Measurements from ENCODE around the gene ATPAF2. TPM values are rescaled to one million over a fixed set of nuclear protein-coding genes. Genes with fewer than 3 reads are reported as not detected.

ATPAF2 gene
- 20.7 TPM for polyA plus RNA-seq (2012; ENCODE audit: insufficient read length, low read depth)

GRCh38 chr17:18038861-18039534, at the start of gene ATPAF2, which contains the start of gene GID4:
ATPAF2 (minus strand) TSS chr17:18039168; CDS start chr17:18039013, 155 bp downstream.
GID4 (plus strand) TSS chr17:18039408; CDS start chr17:18039465, 57 bp downstream.
- TF ChIP-seq TAF1 (IDR thresholded peaks at IDR 0.05; ENCODE audit: borderline replicate concordance, insufficient read depth, low read length) (no peak), POLR2AphosphoS5 (IDR thresholded peaks at IDR 0.05; ENCODE audit: low read depth, low read length) (peak; percentile 65; the same call in 1 of the 2 replicates), SIN3A (IDR thresholded peaks at IDR 0.05; ENCODE audit: borderline replicate concordance, insufficient read depth, low read length) (peak; percentile 58; the same call in 1 of the 2 replicates), REST (IDR thresholded peaks at IDR 0.05; ENCODE audit: insufficient read depth in 1 of 2, low read depth in 2 of 2, low read length in 2 of 2) (no peak), FOXP2 (optimal IDR thresholded peaks at IDR 0.05; ENCODE audit: borderline replicate concordance, extremely low read depth, extremely low read length, insufficient read depth) (peak; percentile 95)

- TF ChIP-seq TAF1 (IDR thresholded peaks at IDR 0.05; ENCODE audit: borderline replicate concordance, insufficient read depth, low read length): peak; percentile 98
- peak; percentile 90 for TF ChIP-seq FOXP2 (optimal IDR thresholded peaks at IDR 0.05; ENCODE audit: borderline replicate concordance, extremely low read depth, extremely low read length, insufficient read depth)
- peak; percentile 93; the same call in 1 of the 2 replicates for TF ChIP-seq SIN3A (IDR thresholded peaks at IDR 0.05; ENCODE audit: borderline replicate concordance, insufficient read depth, low read length)
- TF ChIP-seq REST (IDR thresholded peaks at IDR 0.05; ENCODE audit: insufficient read depth in 1 of 2, low read depth in 2 of 2, low read length in 2 of 2): 0 out of 4 replicates have a peak, but pooled peaks of 1 of the 2 experiments have one; percentile 27
- peak; percentile 89 for TF ChIP-seq POLR2AphosphoS5 (IDR thresholded peaks at IDR 0.05; ENCODE audit: low read depth, low read length)
These were observed 48.9 kb upstream of the ATPAF2 start, which contains the start of gene DRG2 for GRCh38 chr17:18087610-18088491. DRG2 (plus strand) TSS chr17:18087948; CDS start chr17:18088024, 76 bp downstream.

GRCh38 chr17:18084256-18084655, 45.3 kb upstream of the ATPAF2 start:
- TF ChIP-seq FOXP2 (optimal IDR thresholded peaks at IDR 0.05; ENCODE audit: borderline replicate concordance, extremely low read depth, extremely low read length, insufficient read depth): no peak
- TF ChIP-seq TAF1 (IDR thresholded peaks at IDR 0.05; ENCODE audit: borderline replicate concordance, insufficient read depth, low read length): no peak
- no peak for TF ChIP-seq REST (IDR thresholded peaks at IDR 0.05; ENCODE audit: insufficient read depth in 1 of 2, low read depth in 2 of 2, low read length in 2 of 2)
- no peak for TF ChIP-seq SIN3A (IDR thresholded peaks at IDR 0.05; ENCODE audit: borderline replicate concordance, insufficient read depth, low read length)
- TF ChIP-seq POLR2AphosphoS5 (IDR thresholded peaks at IDR 0.05; ENCODE audit: low read depth, low read length): no peak

DNA sequence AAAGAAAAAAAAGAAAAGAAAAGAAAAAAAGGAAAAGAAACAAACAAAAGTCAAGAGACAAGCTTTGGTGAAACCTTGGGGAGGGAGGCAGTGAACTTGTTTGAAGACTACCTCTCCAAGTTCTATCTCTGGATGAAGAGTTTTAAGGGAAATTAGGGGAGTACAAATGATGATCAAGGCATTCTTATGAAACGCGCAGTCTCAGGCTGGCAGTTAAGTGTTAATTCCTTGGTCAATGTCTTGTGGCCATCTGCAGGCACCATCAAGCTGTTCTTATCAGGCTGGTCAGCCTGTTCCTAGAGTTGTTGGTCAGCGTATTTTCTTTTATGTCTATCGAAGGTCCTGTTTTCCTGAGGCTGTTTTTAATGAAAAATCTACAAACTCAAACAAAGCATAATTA, 40.6 kb upstream of the ATPAF2 start:
- TF ChIP-seq SIN3A (IDR thresholded peaks at IDR 0.05; ENCODE audit: borderline replicate concordance, insufficient read depth, low read length): no peak
- no peak for TF ChIP-seq POLR2AphosphoS5 (IDR thresholded peaks at IDR 0.05; ENCODE audit: low read depth, low read length)
- no peak for TF ChIP-seq TAF1 (IDR thresholded peaks at IDR 0.05; ENCODE audit: borderline replicate concordance, insufficient read depth, low read length)
- TF ChIP-seq REST (IDR thresholded peaks at IDR 0.05; ENCODE audit: insufficient read depth in 1 of 2, low read depth in 2 of 2, low read length in 2 of 2): no peak
- no peak for TF ChIP-seq FOXP2 (optimal IDR thresholded peaks at IDR 0.05; ENCODE audit: borderline replicate concordance, extremely low read depth, extremely low read length, insufficient read depth)
